Sigmoid colon (tissue), 7 donors: ENCODE results near the gene DNAH6. TPM values are rescaled to one million over a fixed set of nuclear protein-coding genes. Genes with fewer than 3 reads are reported as not detected.

Experiments
- DNase-seq: peaks from one replicate; pipeline ENCODE4 v3.0.0-alpha.2; 2019
- H3K27ac ChIP-seq, 4 donors: fragments of 200-600 bp; sonication (generic); one replicate each; pipeline ENCODE4 v1.5.1; 2016 to 2019; ENCODE audit warnings: mild to moderate bottlenecking in 1 of 4
- H3K27me3 ChIP-seq, 3 donors: fragments of 200-600 bp; sonication (generic); one replicate each; pipeline ENCODE4 v1.5.1; 2019; ENCODE audit warnings: mild to moderate bottlenecking in 1 of 3
- H3K36me3 ChIP-seq, 4 donors: fragments of 200-600 bp; sonication (generic); one replicate each; pipeline ENCODE4 v1.5.1; 2016 to 2019
- H3K4me1 ChIP-seq, 4 donors: fragments of 200-600 bp; sonication (generic); one replicate each; pipeline ENCODE4 v1.5.1; 2017 to 2019
- H3K4me3 ChIP-seq, 4 donors: fragments of 200-600 bp; sonication (generic); one replicate each; pipeline ENCODE4 v1.5.1; 2017 to 2019; ENCODE audit warnings: mild to moderate bottlenecking in 2 of 4, moderate library complexity in 1 of 4
- H3K9me3 ChIP-seq, 4 donors: fragments of 200-600 bp in 3 of 4; sonication (generic) in 3 of 4; one replicate each; pipeline versions ENCODE4 v1.5.1 to v1.6.1; 2013 to 2019
- EP300 ChIP-seq, 4 donors: sonication (generic); formaldehyde crosslinking; IDR thresholded peaks; one replicate each; pipeline ENCODE4 v1.6.1; 2017; ENCODE audit warnings: antibody characterized with exemption in 4 of 4
- POLR2A ChIP-seq, 2 donors: fragments of 450-650 bp; IDR thresholded peaks; one replicate each; pipeline ENCODE4 v1.6.1; 2016; ENCODE audit warnings: antibody characterized with exemption in 2 of 2, mild to moderate bottlenecking in 2 of 2, moderate library complexity in 2 of 2
- POLR2AphosphoS5 ChIP-seq, 4 donors: sonication (generic); formaldehyde crosslinking; IDR thresholded peaks; one replicate each; pipeline ENCODE4 v1.6.1; 2017; ENCODE audit warnings: antibody characterized with exemption in 4 of 4
- WGBS, 2 donors: extraction: QIAGEN DNeasy Blood & Tissue Kit; methylation state at CpG; one replicate each; pipeline ENCODE4 v1.1.7; 2013; 5-methylcytosine and 5-hydroxymethylcytosine counted together
- intact Hi-C: fragments of 100-400 bp; cut with DNase I; formaldehyde crosslinking; loops from one replicate; pipeline ENCODE4 v1.15.1; 2023
- polyA plus RNA-seq, 3 donors: library from polyadenylated mRNA; stranded (reverse); fragments of 200-250 nt; gene quantifications; one replicate each; pipeline ENCODE4 v1.2.3, GENCODE V29; 2013
- total RNA-seq, 4 donors: library from RNA; depleted of rRNA; stranded (reverse); fragments of >200 nt; gene quantifications; one replicate each; pipeline ENCODE4 v1.1.0, GENCODE V29; 2016
- TF ChIP-seq, protein P1 (sequence below), 4 experiments: fragments of 450-650 bp in 3 of 4; fragments of 200-600 bp in 1 of 4; IDR thresholded peaks; one replicate each; pipeline ENCODE4 v1.5.1; 2016 to 2019; ENCODE audit warnings: antibody characterized with exemption in 4 of 4, mild to moderate bottlenecking in 3 of 4, moderate library complexity in 2 of 4
- donor health status: healthy with polysubstance abuse.
- donor health status: Bipolar disorder and iron deficiency.
- donor health status: healthy.

DNAH6 gene
- total and polyA plus RNA-seq, 7 donors = 0.20 to 0.55 (median 0.36) TPM; not detected in 2

DNA sequence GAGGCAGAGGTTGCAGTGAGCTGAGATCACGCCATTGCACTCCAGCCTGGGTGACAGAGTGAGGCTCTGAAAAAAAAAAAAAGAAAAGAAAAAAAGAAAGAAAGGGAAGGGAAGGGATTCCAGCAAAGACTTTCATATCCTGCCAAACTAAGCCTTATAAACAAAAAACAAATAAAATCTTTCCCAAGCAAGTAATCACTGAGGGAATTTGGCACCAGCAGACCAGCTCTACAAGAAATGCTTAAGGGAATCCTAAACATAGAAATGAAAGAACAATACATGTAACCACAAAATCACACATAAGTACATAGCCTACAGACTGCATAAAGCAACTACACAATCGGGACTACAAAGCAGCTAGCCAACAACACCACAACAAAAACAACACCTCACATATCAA lies 285.5 kb downstream of the DNAH6 start:
- intact Hi-C loops = no loop called here

DNA sequence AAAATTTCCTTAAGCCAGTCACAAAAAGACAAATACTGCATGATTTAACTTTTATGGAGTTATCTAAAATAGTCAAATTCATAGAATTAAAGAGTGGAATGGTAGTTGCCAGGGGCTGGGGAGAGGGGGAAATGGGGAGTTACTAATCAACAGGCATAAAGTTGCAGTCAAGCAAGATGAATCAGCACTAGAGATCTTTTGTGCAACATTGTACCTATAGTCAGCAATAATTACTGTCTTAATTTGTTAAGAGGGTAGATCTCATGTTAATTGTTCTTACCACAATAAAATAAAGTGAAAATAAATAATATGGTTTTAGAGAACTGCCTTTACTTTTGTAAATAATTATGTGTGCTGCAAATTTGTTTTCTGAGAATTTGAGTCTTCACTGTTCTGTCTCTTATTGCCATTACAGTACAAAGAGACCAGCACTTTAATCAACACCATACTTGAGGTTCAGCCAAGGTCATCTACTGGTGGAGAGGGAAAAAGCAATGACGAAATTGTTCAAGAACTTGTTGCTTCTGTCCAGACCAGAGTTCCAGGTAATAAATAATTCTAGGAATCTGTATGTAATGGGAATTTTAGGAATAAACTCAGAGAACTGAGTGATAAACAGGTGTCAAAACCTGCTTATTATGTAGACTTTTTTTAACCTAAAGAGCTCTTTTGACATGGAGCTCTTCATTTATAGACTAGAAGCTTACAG lies 289.1 kb downstream of the DNAH6 start:
- intact Hi-C loops = no loop called here
- H3K27me3 ChIP-seq = no peaks in the 10 kb centered on the region
- no peak for TF ChIP-seq POLR2AphosphoS5 (IDR thresholded peaks at IDR 0.05)
- no peak for TF ChIP-seq EP300 (IDR thresholded peaks at IDR 0.05)
- no peak for TF ChIP-seq POLR2A (IDR thresholded peaks at IDR 0.05)
- TF ChIP-seq, protein P1, sequence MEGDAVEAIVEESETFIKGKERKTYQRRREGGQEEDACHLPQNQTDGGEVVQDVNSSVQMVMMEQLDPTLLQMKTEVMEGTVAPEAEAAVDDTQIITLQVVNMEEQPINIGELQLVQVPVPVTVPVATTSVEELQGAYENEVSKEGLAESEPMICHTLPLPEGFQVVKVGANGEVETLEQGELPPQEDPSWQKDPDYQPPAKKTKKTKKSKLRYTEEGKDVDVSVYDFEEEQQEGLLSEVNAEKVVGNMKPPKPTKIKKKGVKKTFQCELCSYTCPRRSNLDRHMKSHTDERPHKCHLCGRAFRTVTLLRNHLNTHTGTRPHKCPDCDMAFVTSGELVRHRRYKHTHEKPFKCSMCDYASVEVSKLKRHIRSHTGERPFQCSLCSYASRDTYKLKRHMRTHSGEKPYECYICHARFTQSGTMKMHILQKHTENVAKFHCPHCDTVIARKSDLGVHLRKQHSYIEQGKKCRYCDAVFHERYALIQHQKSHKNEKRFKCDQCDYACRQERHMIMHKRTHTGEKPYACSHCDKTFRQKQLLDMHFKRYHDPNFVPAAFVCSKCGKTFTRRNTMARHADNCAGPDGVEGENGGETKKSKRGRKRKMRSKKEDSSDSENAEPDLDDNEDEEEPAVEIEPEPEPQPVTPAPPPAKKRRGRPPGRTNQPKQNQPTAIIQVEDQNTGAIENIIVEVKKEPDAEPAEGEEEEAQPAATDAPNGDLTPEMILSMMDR (IDR thresholded peaks at IDR 0.05) = no peak
- no peaks in the 10 kb centered on the region for H3K4me1 ChIP-seq
- no peak for DNase-seq
- 81 to 82% methylated on average over 1 of the region's 1 CpG for WGBS, 2 donors
- H3K36me3 ChIP-seq = no peaks in the 10 kb centered on the region
- no peaks in the 10 kb centered on the region for H3K9me3 ChIP-seq
- no peak overlapping the region for H3K27ac ChIP-seq
- H3K4me3 ChIP-seq = no peak overlapping the region

More for the DNA sequence above, 285.5 kb downstream of the DNAH6 start:
- H3K9me3 ChIP-seq = no peaks in the 10 kb centered on the region
- H3K4me3 ChIP-seq = no peak overlapping the region
- no peaks in the 10 kb centered on the region for H3K4me1 ChIP-seq
- H3K27me3 ChIP-seq = no peaks in the 10 kb centered on the region
- H3K36me3 ChIP-seq = no peaks in the 10 kb centered on the region
- no peak overlapping the region for H3K27ac ChIP-seq
- TF ChIP-seq POLR2AphosphoS5 (IDR thresholded peaks at IDR 0.05) (no peak), POLR2A (IDR thresholded peaks at IDR 0.05) (no peak), EP300 (IDR thresholded peaks at IDR 0.05) (no peak)
- TF ChIP-seq, protein P1 (IDR thresholded peaks at IDR 0.05) = no peak
- 85 to 86% methylated on average over 2 of the region's 2 CpGs for WGBS, 2 donors
- no peak for DNase-seq

DNA sequence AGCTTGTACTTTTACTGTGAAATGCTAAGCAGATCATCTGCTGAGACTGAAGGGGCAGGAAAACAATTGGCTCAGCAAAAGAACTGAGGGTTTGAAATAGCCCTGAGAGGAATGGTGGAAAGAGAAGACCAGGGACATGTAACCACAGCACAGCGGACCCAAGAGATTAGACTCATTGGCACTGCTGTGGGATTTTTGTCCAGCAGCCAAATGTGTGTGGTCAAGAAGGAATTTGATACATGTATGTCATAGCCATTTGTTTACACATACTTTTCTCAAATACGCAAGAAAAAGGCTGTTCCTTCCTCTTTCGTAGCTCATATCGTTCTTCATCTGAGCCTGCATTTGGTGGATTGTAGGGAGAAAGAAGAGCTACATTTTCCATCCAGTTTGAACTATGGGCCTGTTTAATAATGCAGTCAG lies 290.8 kb downstream of the DNAH6 start:
- Histone ChIP-seq H3K4me1 (no peaks in the 10 kb centered on the region), H3K9me3 (no peaks in the 10 kb centered on the region), H3K36me3 (no peaks in the 10 kb centered on the region), H3K27ac (no peak overlapping the region), H3K27me3 (no peaks in the 10 kb centered on the region), H3K4me3 (no peak overlapping the region)
- 62 to 85% methylated on average over 4 of the region's 4 CpGs for WGBS, 2 donors
- intact Hi-C loops = no loop called here
- no peak for DNase-seq
- no peak for TF ChIP-seq EP300 (IDR thresholded peaks at IDR 0.05)
- TF ChIP-seq POLR2A (IDR thresholded peaks at IDR 0.05) = no peak
- no peak for TF ChIP-seq POLR2AphosphoS5 (IDR thresholded peaks at IDR 0.05)
- TF ChIP-seq, protein P1 (IDR thresholded peaks at IDR 0.05) = no peak

DNA sequence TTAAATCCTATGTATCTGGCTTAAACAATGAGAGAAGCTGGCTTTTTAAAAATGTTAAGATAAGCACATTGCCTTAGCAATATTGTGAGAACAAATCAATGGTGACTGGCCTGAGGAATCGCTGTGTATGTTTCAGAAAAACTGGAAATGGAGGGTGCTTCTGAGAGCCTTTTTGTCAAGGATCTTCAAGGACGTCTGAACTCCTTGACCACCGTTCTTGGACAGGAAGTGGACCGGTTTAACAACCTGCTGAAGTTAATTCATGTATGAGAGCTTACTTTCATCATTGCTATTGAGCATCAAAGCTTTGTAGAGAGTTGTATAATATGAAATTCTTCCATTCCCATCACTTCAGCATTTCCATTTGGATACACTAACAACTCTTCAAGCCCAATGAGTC lies 292.0 kb downstream of the DNAH6 start:
- no peak for DNase-seq
- Histone ChIP-seq H3K27ac (no peak overlapping the region), H3K4me3 (no peak overlapping the region), H3K27me3 (no peaks in the 10 kb centered on the region), H3K36me3 (no peaks in the 10 kb centered on the region), H3K9me3 (no peaks in the 10 kb centered on the region), H3K4me1 (no peaks in the 10 kb centered on the region)
- intact Hi-C loops = no loop called here
- TF ChIP-seq POLR2AphosphoS5 (IDR thresholded peaks at IDR 0.05) (no peak), EP300 (IDR thresholded peaks at IDR 0.05) (no peak), POLR2A (IDR thresholded peaks at IDR 0.05) (no peak)
- TF ChIP-seq, protein P1 (IDR thresholded peaks at IDR 0.05) = no peak
- 79 to 86% methylated on average over 4 of the region's 4 CpGs for WGBS, 2 donors
